Measurements from ENCODE around the gene TRIO.
"Not testable (repeated sequence)": the region's sequence is repeated elsewhere in the genome, so short reads cannot be mapped to it uniquely, and the experiment has no call there.

TRIO gene

GRCh38 chr5:14551211-14551610 is 408.1 kb downstream of the TRIO start:
- no peak for TF ChIP-seq CTCF (IDR thresholded peaks at IDR 0.05; ENCODE audit: control insufficient read depth, extremely low read depth, insufficient read depth)
- no peak for DNase-seq (ENCODE audit: low read depth)
- no peak overlapping the region for H3K4me3 ChIP-seq (ENCODE audit: low read depth, low read length)

GRCh38 chr5:14552017-14552416 is 408.9 kb downstream of the TRIO start:
- no peak for DNase-seq (ENCODE audit: low read depth)
- no peak for TF ChIP-seq CTCF (IDR thresholded peaks at IDR 0.05; ENCODE audit: control insufficient read depth, extremely low read depth, insufficient read depth)
- H3K4me3 ChIP-seq (ENCODE audit: low read depth, low read length): no peak overlapping the region

GRCh38 chr5:14554288-14554687 is 411.1 kb downstream of the TRIO start:
- H3K4me3 ChIP-seq (ENCODE audit: low read depth, low read length); DNase-seq (ENCODE audit: low read depth): not testable (repeated sequence)

- DNase-seq (ENCODE audit: low read depth): no peak
- no peak for TF ChIP-seq CTCF (IDR thresholded peaks at IDR 0.05; ENCODE audit: control insufficient read depth, extremely low read depth, insufficient read depth)
- H3K4me3 ChIP-seq (ENCODE audit: low read depth, low read length): no peak overlapping the region
Observed at GRCh38 chr5:14556015-14556414, 412.9 kb downstream of the TRIO start.

- no peak for DNase-seq (ENCODE audit: low read depth)
- no peak overlapping the region for H3K4me3 ChIP-seq (ENCODE audit: low read depth, low read length)
- TF ChIP-seq CTCF (IDR thresholded peaks at IDR 0.05; ENCODE audit: control insufficient read depth, extremely low read depth, insufficient read depth): no peak
Observed at GRCh38 chr5:14557203-14557770, 414.1 kb downstream of the TRIO start.

- no peak for TF ChIP-seq CTCF (IDR thresholded peaks at IDR 0.05; ENCODE audit: control insufficient read depth, extremely low read depth, insufficient read depth)
- no peak overlapping the region for H3K4me3 ChIP-seq (ENCODE audit: low read depth, low read length)
- DNase-seq (ENCODE audit: low read depth): no peak
Observed at GRCh38 chr5:14557791-14558415, 414.8 kb downstream of the TRIO start.
